KMS-11 (cell line): Measurements from ENCODE around the gene NEK11.

Experiments used
- H2AFZ ChIP-seq: fragments of 200-600 bp; sonication (generic); 2 replicates; pipeline ENCODE4 v1.6.1; 2016; ENCODE audit warnings: antibody characterized with exemption, mixed run types, low read depth
- H3K27ac ChIP-seq: fragments of 200-600 bp; sonication (generic); 2 replicates; pipeline ENCODE4 v1.6.1; 2016; ENCODE audit warnings: mild to moderate bottlenecking, mixed run types
- H3K27me3 ChIP-seq: fragments of 200-600 bp; sonication (generic); 2 replicates; pipeline ENCODE4 v1.6.1; 2017; ENCODE audit warnings: mild to moderate bottlenecking, low read depth, mixed run types, moderate library complexity; ENCODE audit not compliant: insufficient read depth
- H3K36me3 ChIP-seq: fragments of 200-600 bp; sonication (generic); 2 replicates; pipeline ENCODE4 v1.6.1; 2017; ENCODE audit warnings: mild to moderate bottlenecking, mixed run types; ENCODE audit not compliant: insufficient read depth
- H3K4me1 ChIP-seq: fragments of 200-600 bp; sonication (generic); 2 replicates; pipeline ENCODE4 v1.6.1; 2016; ENCODE audit warnings: mild to moderate bottlenecking, low read depth, mixed run types; ENCODE audit not compliant: poor library complexity, severe bottlenecking
- H3K4me2 ChIP-seq: fragments of 200-600 bp; sonication (generic); 2 replicates; pipeline ENCODE4 v1.7.0; 2016; ENCODE audit warnings: mild to moderate bottlenecking, mixed run types
- H3K4me3 ChIP-seq: fragments of 200-600 bp; sonication (generic); IDR thresholded peaks from 2 replicates; pipeline ENCODE4 v1.6.1; 2017; ENCODE audit warnings: low read depth, low read length, mixed read lengths; ENCODE audit not compliant: insufficient read depth
- H3K79me2 ChIP-seq: fragments of 200-600 bp; sonication (generic); 2 replicates; pipeline ENCODE4 v1.6.1; 2016; ENCODE audit warnings: low read depth, mixed run types; ENCODE audit not compliant: insufficient read depth
- H3K9ac ChIP-seq: fragments of 200-600 bp; sonication (generic); 2 replicates; pipeline ENCODE4 v1.6.1; 2016; ENCODE audit warnings: mild to moderate bottlenecking, mixed run types
- H4K20me1 ChIP-seq: fragments of 200-600 bp; sonication (generic); 2 replicates; pipeline ENCODE4 v1.6.1; 2016; ENCODE audit warnings: mild to moderate bottlenecking, mixed run types; ENCODE audit not compliant: insufficient read depth
- TF ChIP-seq, protein P1 (sequence below): fragments of 200-600 bp; sonication (generic); conservative IDR thresholded peaks from 2 replicates; pipeline ENCODE4 v1.6.1; 2017; ENCODE audit warnings: low read depth, mild to moderate bottlenecking, antibody characterized with exemption, low read length, moderate library complexity, mixed read lengths

Gene NEK11

DNA sequence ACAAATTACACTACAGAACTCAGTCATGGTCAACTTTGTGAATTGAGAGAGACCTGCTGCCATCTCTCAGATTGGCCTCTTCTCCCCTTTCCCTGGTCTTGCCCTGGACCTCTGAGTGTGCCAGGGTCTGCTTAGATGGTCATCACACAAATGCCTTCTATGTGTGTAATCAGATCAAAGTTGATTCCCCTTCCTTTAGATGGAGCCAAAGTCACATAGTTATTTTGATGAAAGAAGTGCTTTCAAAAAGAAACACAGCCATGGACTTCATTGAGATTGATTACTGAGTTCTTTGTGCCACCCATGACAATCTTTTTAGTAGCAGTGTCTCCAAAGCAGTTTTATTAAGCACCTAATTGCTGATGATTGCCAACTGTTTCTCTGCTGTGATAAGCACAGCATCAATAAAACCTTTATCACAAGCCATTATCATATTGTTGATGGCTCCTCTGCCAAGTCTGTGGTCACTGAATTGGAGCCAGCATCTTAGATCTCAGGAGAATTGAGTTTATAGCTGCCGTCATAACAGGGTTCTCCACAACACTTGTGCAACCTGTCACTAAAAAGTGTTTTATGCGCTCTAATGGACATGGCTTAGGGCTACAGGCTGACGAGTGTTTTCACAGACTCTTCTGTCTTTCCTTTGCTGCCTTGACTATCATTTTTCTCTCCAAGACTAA lies 205.2 kb downstream of the NEK11 start:
- Histone ChIP-seq H3K4me1 (no peaks in the 10 kb centered on the region), H3K27me3 (no peaks in the 10 kb centered on the region), H2AFZ (no peak overlapping the region), H3K36me3 (no peaks in the 10 kb centered on the region), H4K20me1 (no peaks in the 10 kb centered on the region), H3K79me2 (no peaks in the 10 kb centered on the region), H3K9ac (no peak overlapping the region), H3K4me3 (no peak overlapping the region), H3K27ac (no peak overlapping the region), H3K4me2 (no peak overlapping the region)
- TF ChIP-seq, protein P1, sequence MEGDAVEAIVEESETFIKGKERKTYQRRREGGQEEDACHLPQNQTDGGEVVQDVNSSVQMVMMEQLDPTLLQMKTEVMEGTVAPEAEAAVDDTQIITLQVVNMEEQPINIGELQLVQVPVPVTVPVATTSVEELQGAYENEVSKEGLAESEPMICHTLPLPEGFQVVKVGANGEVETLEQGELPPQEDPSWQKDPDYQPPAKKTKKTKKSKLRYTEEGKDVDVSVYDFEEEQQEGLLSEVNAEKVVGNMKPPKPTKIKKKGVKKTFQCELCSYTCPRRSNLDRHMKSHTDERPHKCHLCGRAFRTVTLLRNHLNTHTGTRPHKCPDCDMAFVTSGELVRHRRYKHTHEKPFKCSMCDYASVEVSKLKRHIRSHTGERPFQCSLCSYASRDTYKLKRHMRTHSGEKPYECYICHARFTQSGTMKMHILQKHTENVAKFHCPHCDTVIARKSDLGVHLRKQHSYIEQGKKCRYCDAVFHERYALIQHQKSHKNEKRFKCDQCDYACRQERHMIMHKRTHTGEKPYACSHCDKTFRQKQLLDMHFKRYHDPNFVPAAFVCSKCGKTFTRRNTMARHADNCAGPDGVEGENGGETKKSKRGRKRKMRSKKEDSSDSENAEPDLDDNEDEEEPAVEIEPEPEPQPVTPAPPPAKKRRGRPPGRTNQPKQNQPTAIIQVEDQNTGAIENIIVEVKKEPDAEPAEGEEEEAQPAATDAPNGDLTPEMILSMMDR = no peak

DNA sequence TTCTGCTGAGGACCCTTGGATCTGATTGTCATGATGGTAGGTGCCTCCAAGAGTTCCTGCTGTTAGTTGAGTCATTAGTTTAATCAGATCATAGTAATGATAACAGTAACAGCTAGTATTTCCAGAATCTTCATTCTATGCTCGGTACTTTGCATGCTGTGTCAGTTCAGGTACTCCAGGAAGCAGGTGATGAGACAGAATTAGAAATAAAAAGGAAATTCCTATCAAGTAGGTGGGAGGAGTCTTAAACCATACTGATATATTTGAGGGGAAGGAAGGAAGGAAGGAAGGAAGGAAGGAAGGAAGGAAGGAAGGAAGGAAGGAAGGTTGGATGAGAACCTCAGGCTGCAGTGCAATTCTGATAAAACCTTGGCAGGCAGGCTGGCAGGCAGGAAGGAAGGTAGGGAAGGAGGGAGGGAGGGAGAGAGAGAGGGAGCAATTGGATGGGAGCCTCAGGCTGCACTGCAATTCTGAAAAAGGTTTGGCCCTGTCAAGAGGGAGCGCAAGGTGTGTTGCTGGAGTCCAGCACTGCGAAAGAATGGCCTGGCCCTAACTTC lies 206.1 kb downstream of the NEK11 start:
- H3K79me2 ChIP-seq = no peaks in the 10 kb centered on the region
- H3K9ac ChIP-seq = no peak overlapping the region
- H3K27ac ChIP-seq = no peak overlapping the region
- no peaks in the 10 kb centered on the region for H4K20me1 ChIP-seq
- TF ChIP-seq, protein P1 = no peak
- no peaks in the 10 kb centered on the region for H3K4me1 ChIP-seq
- H3K27me3 ChIP-seq = no peaks in the 10 kb centered on the region
- H3K36me3 ChIP-seq = no peaks in the 10 kb centered on the region
- no peak overlapping the region for H3K4me2 ChIP-seq
- no peak overlapping the region for H2AFZ ChIP-seq
- no peak overlapping the region for H3K4me3 ChIP-seq

DNA sequence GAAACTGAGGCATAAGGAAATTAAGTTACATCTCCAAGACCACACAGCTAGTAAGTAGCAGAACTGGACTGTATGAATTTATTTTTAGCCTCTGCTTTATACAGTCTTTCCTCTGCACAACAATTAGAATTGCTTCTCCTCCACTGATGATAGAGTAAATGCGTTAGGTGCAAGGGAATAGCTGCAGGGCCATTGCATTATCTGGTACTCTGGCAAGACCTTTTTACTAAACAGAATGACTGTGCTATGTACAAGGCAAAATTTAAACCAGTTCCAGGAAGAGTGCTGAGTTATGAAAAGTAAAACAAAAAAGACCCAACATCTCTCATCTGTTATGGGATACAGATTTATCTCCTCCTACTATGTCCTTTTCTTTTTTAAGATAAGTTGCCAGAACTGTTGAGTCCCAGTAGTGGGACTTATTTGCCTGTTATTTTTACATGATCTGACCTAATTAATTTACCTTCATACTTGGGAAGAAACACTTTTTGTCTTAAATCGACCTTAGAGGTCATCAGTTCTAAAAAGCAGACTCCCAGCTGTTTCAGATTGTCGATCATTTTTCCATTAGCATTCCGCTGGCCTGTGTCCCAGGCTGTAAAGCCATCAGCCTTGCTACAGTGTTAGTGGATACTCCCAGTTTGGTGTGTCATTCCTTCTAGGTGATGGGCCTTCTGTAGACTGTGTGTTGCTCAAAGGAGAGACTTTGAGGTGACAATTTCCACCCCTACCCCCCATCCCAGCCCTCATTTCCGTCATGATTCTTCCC lies 207.4 kb downstream of the NEK11 start:
- Histone ChIP-seq H3K36me3 (no peaks in the 10 kb centered on the region), H2AFZ (no peak overlapping the region), H3K27me3 (no peaks in the 10 kb centered on the region), H3K79me2 (no peaks in the 10 kb centered on the region), H3K27ac (no peak overlapping the region), H3K4me3 (no peak overlapping the region), H3K4me2 (no peak overlapping the region), H3K4me1 (no peaks in the 10 kb centered on the region), H4K20me1 (no peaks in the 10 kb centered on the region), H3K9ac (no peak overlapping the region)
- TF ChIP-seq, protein P1 = no peak

DNA sequence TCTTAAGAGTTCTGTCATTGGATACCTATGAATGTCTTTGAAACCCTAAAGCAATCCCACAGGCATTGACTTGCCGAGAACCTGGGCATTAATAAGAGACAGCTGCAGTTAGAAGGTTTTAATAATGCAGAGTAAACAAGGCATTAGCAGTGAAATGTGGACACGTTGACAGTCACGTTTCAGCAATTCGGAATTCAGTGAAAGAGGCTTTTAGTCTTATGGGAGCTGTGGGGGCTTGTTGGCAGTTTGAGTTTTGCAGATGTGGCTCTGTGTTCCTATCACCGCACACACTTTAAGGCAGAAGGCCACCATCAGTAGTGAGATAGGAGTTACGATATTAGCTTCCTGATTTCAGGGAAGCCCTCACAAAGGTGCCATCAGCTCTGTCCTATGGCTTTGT lies 209.7 kb downstream of the NEK11 start:
- Histone ChIP-seq H2AFZ (no peak overlapping the region), H3K4me3 (no peak overlapping the region), H4K20me1 (no peaks in the 10 kb centered on the region), H3K27me3 (no peaks in the 10 kb centered on the region), H3K79me2 (no peaks in the 10 kb centered on the region), H3K4me2 (no peak overlapping the region), H3K4me1 (no peaks in the 10 kb centered on the region), H3K27ac (no peak overlapping the region), H3K36me3 (no peaks in the 10 kb centered on the region), H3K9ac (no peak overlapping the region)
- TF ChIP-seq, protein P1 = no peak
